Stimulated activated CD4-positive, alpha-beta T cell treated with anti-CD3 and anti-CD28 coated beads, TNF-alpha, amount 100 ng/mL, for 48 hours (primary cell): Measurements from ENCODE around the gene HRG.
"Not testable (repeated sequence)": the region's sequence is repeated elsewhere in the genome, so short reads cannot be mapped to it uniquely, and the experiment has no call there.

ENCODE experiments used
- DNase-seq, 3 donors: peaks; one replicate each; pipeline ENCODE4 v3.0.0-alpha.2; 2020; ENCODE audit warnings: low read depth in 3 of 3

Gene HRG

DNA sequence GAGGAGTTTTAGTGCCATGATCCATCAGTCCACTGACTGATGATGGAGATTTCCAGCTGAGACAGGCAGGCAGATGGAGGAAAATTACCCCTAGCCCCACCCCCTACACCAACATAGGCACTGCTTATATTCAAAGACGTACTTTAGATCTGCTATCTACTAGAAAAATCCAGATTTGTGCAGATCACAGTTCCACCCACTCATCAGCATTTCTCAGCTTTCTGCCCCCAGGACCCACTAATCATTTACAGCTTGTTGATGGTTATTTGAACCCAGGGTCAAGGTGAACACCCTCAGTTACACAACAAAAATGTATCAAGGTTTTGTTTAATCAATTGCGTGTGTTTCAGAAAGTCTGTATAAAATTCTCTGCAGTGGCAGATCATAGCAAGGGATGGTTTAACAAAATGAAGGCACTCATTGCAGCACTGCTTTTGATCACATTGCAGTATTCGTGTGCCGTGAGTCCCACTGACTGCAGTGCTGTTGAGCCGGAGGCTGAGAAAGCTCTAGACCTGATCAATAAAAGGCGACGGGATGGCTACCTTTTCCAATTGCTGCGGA lies at the start of gene HRG:
Gene HRG (plus strand): TSS at position 390 of the 564 bp plus-strand sequence. CDS start 18 bp downstream, at position 408.
- DNase-seq: no peak

GRCh38 chr3:186616299-186616617 lies 49.6 kb upstream of the HRG start:
- DNase-seq: no peak

DNA sequence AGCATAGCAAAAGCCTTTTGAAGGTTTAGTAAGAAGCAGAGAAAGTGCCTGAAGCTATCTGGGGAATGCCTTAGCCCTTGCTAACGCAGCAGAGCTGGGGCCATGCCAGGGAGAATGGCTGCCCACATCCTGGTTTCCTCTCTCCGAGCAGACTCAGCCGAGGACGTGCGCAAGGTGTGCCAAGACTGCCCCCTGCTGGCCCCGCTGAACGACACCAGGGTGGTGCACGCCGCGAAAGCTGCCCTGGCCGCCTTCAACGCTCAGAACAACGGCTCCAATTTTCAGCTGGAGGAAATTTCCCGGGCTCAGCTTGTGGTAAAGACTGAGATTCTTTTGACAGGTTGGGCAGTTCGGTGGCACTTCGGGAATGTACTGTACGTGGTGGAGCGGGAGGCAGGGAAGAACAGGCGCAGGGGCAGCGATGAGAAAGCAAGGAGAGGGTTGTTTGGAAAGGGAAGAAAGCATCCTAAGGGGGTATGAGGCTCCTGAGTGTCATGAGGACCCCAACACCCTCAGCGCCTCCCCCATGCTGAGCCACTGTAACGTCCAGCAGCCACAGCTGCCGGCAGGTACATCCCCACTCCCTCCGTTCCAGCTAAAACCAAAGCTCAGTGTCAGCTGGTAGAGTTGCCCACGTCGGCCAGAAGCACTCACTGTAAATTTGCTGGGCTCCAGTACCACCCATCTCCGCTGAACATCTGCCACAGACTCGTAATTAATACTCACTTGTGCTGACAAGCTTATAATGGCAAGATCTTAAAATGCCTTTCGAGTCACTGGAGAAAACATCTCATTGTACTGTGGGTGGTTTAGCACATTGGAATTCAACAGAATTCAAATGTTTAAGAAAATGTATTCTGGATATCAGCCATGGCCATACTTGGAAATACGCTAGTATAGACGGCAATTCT lies 48.5 kb upstream of the HRG start:
- peak; percentile 70 to 81 (median 80) for DNase-seq

DNA sequence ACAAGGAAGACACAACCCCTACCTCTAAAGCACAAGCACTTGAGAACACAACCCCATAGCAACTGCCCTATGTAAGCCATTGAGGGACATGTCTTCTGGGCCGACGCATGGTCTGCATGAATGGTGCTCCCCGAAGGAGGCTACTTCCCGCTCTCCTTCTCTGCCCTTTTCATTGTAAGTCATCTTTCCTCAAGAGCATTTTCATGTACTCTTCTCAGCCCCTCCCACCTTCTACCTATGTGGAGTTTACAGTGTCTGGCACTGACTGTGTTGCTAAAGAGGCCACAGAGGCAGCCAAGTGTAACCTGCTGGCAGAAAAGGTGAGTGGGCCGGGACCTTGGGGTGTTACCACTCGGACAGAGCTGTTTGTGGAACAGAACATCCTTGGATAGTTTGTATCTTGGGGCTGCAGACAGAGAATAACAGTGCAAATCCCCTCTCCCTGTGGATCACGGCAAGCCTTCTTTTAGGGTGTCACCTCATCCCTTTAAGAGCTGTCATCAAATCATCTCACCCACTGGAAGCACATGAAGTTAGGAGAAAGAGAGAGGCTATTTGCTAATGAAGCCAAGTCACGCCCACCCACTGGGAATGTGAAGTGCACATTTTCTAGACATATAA lies 47.4 kb upstream of the HRG start:
- DNase-seq: no peak

DNA sequence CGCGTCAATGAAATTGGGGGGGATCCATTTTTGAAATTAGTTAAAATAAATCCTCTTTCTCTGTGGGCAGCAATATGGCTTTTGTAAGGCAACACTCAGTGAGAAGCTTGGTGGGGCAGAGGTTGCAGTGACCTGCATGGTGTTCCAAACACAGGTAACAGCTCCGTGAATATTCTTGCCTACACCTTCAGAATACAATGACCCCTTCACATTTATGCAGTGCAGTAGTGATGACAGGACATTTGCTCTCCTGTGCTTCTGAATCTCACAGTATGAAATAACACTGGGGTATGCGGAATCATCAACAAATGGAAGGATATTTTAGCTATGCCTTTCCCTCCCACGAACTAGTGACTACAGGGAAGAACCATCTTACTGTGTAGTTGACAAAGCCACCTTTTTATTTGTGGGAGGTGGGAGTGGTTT lies 46.0 kb upstream of the HRG start:
- DNase-seq: no peak

- no peak for DNase-seq
Observed at GRCh38 chr3:186620213-186621092, 45.4 kb upstream of the HRG start.

GRCh38 chr3:186621894-186622650 lies 43.7 kb upstream of the HRG start:
- no peak for DNase-seq

GRCh38 chr3:186622651-186623310 lies 43.0 kb upstream of the HRG start:
- DNase-seq: no peak

GRCh38 chr3:186624598-186624997 lies 41.2 kb upstream of the HRG start:
- no peak for DNase-seq

- DNase-seq: no peak
Observed at GRCh38 chr3:186625600-186626042, 40.2 kb upstream of the HRG start.

DNA sequence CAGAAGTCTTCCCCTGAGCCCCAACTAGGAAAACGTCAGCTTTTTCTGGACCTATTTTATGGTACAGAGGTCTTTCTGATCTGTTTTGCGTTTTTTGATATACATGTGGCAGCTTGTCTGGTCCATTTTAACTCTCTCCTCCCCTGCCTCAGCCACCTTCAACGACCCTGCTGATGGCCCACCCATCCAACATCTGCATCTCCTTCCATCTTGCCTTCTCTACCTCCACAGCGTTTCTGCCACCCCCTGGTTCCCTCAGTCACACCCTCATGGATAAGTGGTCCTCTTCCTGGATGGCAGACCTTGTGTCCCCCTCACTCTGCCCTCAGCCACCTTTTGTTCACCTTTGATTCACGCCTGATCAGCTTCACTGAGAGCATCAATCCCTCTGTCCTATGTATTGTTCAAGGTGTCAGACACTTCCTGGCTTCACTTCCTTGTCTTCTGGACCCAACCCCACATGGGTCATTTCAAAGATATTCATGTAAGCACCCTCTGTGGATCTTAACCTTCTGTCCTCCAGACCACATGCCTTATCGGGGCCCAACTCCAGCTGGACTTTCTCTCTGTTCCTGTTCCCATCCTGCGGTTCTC lies 39.5 kb upstream of the HRG start:
- DNase-seq: no peak

- DNase-seq: no peak
Observed at GRCh38 chr3:186627852-186628414, 37.9 kb upstream of the HRG start.

DNA sequence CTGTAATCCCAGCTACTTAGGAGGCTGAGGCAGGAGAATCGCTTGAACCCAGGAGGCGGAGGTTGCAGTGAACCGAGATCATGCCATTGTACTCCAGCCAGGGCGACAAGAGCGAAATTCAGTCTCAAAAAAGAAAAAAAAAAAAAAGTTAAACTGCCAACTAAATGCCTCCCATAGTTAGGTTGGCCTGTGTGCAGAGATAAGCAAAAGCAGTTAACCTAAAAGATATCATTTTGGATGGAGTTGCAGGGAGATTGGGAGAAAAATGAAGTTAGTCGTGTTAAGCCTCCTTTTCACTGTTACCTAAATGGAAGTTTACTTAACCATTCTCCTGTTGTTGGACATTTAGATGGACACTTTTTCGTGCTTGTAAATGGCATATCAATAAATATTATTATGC lies 37.1 kb upstream of the HRG start:
- no peak for DNase-seq

DNA sequence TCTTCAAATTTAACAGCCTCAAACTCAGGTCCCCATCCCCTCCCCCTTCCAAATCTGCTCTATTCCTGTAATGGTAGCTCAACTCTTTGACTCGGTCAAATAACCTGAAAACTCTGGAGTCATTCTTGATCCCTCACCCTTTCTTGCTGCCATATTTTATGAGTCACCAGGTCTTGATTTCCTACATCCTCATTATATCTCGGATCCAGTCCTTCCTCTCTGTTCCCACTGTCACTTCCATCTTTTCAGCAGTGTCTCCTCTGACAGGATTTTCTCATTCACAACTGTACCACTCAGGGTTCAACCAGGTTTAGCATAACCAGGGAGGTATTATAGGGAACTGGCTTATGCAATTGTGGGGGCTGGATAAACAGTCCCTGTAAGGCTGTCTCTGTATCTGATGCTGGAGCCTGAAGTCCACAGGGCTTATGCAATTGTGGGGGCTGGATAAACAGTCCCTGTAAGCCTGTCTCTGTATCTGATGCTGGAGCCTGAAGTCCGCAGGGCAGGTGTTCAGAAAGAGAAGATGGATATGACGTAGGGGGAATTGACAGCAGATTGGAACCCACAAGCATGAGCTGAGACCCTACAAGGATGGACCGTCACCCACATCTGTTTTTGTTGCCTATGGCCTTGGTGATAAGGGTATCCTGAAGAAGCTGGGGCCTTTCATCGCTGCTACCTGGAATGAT lies 34.7 kb upstream of the HRG start:
- DNase-seq: no peak

GRCh38 chr3:186633481-186633880 lies 32.3 kb upstream of the HRG start:
- no peak for DNase-seq

DNA sequence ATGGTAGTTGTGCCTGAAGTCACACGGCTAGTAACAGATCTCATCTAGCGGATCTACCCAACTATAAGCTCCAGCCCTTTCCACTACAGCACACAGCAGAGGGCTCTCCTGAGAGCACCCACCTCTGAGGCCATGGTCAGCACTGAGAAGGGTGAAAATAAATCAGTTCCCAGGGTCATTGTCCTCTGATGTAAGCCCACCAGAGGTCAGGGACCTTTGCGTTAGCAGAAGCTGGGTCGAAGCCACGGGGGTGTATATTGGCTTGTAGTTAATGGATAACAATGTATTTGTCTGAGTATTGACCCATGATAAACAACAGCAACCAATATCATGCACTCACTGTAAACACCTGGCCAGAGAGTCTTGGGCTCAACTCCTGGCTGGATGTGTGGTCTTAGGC lies 31.6 kb upstream of the HRG start:
- not testable (repeated sequence) for DNase-seq

GRCh38 chr3:186635532-186635931 lies 30.3 kb upstream of the HRG start:
- DNase-seq: no peak

- no peak for DNase-seq
Observed at GRCh38 chr3:186636536-186636935, 29.3 kb upstream of the HRG start.

DNA sequence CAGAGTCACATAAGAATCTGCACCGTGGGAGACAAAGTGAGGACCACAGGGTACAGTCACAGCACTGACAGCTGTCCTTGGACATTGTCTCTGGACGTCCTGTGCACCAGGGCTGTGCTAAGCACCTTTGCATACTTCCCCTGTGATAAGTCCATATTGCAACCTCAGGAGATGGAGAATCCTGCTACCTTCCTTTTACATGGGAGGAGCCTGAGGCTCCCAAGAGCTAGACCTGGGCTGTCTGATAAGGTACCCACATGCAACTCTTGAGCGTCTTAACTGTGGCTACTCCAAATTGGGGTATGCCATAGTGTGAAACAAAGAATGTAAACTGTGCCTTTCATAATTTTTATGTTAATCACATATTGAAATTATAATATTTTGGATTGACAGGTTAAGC lies 28.1 kb upstream of the HRG start:
- no peak for DNase-seq
